GM19099 (cell line): ENCODE measurements around the gene ASIC5.

Experiments
- POLR2A ChIP-seq: IDR thresholded peaks from 3 replicates; pipeline ENCODE4 v1.6.1; 2011; ENCODE audit warnings: low read depth; ENCODE audit not compliant: insufficient read length; ENCODE audit errors: extremely low read depth

ASIC5 gene, protein sequence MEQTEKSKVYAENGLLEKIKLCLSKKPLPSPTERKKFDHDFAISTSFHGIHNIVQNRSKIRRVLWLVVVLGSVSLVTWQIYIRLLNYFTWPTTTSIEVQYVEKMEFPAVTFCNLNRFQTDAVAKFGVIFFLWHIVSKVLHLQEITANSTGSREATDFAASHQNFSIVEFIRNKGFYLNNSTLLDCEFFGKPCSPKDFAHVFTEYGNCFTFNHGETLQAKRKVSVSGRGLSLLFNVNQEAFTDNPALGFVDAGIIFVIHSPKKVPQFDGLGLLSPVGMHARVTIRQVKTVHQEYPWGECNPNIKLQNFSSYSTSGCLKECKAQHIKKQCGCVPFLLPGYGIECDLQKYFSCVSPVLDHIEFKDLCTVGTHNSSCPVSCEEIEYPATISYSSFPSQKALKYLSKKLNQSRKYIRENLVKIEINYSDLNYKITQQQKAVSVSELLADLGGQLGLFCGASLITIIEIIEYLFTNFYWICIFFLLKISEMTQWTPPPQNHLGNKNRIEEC

DNA sequence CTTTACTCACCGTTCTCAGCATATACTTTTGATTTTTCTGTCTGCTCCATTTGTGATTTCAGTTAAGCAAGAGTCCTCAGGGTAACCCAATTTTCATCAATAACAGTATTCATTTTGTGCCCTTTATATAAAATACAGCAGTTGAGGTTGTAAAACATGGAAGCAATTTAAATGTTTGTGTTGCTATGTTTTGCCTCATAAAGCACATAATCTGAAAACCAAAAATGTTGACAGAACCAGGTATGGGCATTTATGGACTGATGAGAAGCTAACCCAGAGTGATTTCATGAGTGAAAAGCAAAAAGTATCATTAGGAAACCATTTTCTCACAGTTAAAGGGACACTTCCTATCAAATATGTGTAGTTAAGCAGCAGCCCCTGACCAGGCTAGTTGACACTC lies at the start of gene ASIC5:
TSS of gene ASIC5 (minus strand) at position 101 of the 400 bp plus-strand sequence. CDS start at position 50, 51 bp downstream.
- TF ChIP-seq POLR2A: no peak

DNA sequence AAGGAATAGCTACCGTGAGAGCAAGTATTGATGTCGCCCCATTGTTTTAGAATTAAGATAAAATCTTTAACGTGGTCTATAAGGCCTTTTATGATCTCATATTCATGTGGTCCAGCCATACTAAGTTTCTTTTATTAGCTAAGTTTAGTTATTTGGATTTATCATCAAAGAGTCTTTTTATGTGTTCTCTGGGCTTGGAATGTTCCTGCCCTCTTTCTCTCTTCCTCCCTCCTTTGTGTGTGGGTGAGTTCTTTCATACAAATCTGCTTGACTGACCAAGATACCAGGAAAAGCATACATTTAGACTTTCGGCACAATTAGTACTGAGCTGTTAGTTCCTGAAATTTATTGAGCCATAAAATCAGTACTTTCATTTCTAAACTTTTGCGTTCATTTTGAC lies 48.7 kb upstream of the ASIC5 start:
- TF ChIP-seq POLR2A: no peak

DNA sequence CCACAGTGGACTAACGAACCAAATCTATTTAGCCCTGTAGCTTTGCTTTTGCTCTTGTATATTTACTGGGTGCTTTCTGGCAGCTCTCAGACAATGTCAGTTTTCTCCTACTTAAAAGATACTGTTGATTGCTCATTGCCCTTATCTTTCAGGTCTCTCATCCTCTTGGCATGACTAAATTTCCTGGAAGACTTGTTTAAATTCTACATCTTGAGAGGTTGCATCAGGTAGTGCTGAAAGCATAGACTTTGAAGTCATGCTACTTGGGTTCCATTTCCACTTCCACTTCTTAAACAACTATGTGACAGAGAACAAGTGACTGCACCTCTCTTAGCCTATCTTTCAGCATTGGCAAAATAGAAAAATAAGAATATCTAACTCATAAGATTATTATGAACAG lies 45.8 kb upstream of the ASIC5 start:
- TF ChIP-seq POLR2A: no peak

DNA sequence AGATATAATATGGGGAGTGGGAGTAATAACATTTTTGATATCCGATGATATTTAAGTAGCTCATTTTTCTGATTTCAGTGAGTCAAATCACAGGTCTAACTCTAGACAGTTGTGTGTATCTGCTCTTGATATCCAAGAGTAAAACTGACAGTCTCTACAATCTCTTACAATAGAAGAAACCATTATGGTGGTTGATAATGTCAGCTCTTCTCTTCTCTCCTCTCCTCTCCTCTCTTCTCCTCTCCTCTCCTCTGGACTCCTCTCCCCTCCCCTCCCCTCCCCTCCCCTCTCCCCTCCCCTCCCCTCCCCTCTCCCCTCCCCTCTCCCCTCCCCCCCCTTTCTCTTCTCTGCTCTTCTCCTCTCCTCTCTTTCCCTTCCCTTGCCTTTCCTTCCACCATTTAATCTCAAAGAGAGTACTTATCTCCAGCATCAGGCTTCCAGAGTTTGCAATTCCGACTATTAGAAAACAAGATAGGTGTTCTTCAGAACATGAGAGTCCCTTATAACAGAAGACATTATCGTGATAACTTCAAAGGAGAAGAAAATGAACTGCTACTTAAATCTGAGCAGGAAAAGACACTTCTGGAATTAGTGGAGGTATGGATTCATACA lies 43.6 kb upstream of the ASIC5 start:
- no peak for TF ChIP-seq POLR2A

DNA sequence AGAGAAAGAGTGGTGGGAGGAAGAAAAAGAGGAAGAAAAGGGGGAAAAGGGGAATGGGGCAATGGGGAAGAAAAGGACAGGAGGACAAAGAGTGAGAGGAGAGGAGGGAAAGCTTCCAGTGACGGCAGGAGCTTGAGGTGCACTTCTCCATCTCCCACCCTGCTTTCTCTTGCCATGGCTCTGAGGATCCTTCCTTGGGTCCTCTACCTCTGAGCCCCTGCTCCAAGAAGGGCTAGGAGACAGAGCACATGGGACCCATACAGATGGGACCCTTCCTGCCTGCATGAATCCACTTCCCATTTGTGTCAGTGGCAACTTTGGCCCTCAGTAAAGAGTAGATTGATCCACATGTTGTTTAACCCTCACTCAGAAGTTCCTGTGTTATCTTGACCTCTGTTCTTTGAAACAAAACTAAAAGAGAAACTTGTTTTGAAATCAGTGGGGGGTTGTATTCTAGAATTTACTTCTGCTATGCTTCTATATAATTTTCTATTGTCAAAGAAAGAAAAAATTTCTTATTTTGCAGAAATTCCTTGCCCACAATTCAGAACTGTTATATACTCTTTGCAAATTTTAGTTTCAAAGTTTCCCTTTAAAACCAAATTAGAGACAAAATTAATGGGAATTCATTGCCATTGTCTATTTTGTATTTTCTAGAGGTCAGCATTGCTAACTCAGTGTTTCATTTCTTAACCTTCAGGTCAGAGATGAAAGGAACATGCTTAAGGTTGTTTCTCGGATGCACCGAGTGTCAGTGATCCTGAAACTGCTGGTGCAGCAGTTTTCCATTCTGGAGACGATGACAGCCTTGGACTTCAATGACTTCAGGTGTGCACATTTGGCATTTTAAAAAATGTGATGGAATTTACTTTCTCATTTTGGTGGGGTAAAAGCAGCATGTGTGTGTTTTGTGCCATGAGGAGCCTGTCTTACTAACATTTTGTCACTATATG lies 42.4 kb upstream of the ASIC5 start:
- TF ChIP-seq POLR2A: no peak

DNA sequence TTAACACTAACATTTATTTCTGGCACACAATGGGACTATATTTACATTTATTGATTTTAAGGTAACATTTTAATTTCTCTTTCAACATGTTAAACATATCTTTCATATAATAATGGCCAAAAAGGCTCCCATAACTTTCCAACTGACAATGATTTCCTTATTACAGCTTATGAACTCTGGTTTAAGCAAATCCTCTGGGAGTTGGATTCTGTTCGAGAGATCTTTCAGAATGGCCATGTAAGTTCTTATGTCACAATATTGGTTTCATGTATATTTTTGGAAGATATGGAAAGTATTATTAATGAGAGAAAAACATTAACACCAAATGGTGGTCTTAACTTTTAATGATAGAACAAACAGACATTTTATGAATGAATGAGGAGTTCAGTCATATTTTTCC lies 41.5 kb upstream of the ASIC5 start:
- no peak for TF ChIP-seq POLR2A

DNA sequence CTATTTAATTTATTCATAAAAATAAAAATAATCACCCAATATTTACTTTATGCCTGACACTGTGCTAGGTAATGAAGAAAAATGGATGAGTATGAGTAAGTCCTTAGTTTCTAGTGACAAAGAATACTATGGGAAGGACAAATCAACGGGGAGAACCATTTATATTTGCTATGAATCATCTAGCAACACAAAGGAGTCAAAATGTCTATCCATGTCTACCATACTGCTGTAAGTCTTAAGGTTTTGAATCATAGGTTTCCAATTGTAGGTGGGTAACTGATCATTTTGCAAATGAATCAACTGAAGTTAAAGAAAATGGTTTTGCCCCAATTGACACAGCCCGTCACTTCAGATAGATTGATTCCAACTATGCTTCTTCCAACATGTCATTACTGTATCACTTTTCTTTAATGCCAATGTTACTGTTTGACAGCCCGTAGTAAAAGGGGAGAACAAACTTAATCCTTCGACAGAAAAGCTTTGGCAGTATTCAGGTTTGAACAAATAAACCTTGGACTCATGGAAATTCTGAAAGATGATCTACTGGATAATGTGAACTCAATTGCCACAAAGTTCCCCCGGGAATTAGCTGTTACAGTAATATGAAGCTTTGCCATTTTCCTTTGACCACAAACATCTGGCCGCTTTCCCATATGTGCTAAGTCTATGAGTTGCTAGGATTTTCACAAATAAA lies 40.6 kb upstream of the ASIC5 start:
- no peak for TF ChIP-seq POLR2A

DNA sequence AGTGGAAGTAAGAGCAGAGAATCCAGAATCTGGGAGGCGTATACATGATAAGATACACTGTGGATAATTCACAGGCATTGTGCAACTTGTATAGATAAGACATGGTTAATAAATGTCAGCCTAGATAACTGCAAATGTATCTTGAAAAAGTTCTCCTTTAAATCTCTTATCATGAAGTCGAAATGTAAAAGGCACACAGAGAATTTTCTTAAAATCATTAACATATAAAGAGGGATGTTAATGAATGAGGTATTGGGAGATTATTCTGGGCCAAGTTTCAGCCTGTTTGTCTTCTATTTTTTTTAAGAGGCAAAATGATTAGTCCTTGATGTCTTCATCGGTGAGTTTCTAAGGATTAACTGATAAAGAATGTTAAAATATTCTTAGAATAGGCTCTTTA lies 38.3 kb upstream of the ASIC5 start:
- TF ChIP-seq POLR2A: no peak

DNA sequence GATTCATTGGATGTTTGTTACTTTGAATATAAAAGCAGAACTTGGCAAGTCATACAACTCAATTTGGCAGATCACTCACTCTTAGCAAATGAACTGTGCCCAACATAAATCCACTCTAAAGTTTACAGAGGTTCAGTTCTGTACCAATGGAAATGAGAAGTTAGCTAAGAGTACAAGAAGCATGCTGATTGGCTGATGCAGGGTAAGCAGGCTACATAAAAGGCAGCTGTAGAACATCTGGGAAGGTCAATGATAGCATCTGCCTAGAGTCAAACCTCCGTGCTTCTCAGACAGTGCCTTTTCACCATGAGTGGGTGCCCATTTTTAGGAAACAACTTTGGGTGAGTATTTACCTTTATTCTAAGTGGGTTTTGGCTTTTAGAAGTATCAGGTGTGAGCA lies 37.4 kb upstream of the ASIC5 start, which contains the start of gene TDO2:
TSS of gene TDO2 (plus strand) at position 244 of the 400 bp plus-strand sequence. CDS start at position 307, 63 bp downstream.
- no peak for TF ChIP-seq POLR2A

DNA sequence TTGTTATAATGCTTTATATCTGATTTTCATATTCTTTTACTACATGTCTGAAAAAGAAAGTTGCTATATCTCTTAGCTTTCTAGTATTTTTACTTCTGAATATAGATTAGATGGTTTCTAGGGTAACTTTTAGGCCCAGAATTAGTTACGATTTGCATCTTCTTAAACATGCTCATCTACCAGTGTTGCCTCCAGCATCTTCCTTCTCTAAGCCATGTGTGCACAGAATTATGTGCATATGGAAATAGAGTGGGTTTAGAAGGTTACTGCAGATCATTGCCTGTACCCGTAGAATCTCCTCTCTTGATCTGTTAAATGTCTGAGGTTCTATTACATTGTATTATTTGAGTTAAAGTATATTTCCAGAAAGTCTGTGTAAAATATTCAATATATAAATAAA lies 34.9 kb upstream of the ASIC5 start:
- TF ChIP-seq POLR2A: no peak

DNA sequence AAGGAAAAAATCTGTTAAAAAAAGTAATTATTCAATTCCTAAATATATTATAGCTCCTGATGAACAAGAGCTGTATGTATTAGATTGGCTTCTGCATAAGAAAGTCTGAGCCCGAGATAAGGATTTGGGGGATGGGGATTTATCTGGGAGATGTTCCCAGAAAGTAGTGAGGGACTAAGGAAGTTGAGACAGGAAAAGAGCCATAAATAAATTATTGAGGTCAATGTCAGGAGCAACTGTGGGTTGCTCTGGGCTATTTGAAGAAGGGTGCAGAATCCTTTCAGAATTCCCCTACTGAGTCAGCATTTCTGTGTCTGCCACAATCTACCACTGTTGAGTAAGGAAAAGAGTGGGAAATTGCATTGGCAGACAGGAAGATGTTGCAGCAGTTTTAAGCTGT lies 34.3 kb upstream of the ASIC5 start:
- no peak for TF ChIP-seq POLR2A

DNA sequence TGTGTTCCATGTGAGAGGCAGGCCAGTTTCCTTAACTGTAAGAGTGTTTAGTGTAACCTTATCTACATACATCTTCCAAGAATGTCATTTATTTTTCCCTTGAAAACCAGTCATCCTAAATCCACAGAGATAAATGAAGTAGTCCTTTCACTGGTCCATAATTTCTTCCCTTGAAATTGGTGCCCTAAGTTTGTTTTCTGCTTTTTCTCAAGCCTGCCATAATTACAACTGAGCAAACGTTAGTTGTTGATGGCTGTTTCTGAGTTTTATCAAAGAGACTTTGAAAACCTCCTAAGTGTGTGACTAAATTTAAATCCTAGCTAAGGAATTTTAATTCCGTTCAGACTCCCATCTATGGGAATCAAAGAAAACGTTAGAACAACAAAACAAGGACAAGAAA lies 33.8 kb upstream of the ASIC5 start:
- TF ChIP-seq POLR2A: no peak

DNA sequence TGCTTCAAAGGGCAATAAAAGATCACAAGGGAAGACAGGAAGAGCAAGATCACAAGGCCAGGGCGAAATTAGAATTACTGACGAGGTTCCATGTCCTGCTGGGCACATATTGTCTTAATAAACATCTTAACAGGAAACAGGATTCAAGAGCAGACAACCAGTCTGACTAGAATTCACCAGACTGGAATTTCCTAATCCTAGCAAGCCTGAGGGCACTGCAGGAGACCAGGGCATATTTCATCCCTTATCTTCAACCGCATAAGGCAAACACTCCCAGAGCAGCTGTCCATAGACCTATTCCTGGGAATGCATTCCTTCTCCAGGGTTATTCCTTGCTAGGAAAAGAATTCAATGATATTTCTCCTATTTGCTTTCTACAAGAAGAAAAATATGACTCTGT lies 25.0 kb upstream of the ASIC5 start:
- no peak for TF ChIP-seq POLR2A

DNA sequence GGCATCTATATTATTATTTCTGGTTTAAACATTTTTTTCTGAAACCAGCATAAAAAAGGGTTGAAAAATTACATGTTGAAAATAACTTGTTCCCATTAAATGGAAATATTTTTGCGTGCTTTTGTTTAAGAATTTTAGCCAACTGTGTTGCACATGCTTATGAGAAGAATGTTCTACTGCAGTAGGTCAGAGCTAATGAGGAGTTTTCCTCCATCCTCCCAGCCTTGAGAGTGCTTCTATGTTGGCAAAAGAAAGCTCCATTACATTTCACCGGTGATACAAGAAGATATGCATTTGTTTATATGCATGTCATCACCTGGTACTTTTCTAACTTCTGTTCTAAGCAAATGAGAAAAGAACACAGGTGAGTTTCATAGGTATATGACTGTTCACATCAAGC lies 23.9 kb upstream of the ASIC5 start:
- no peak for TF ChIP-seq POLR2A
